ENCODE measurements around the gene RAB44. TPM values are rescaled to one million over a fixed set of nuclear protein-coding genes. Genes with fewer than 3 reads are reported as not detected.

RAB44 gene
- total RNA-seq, 1 donor from 2014 or later = 0.95 TPM

GRCh38 chr6:36712816-36713215, 15.2 kb downstream of the RAB44 start:
- TF ChIP-seq, protein P1, sequence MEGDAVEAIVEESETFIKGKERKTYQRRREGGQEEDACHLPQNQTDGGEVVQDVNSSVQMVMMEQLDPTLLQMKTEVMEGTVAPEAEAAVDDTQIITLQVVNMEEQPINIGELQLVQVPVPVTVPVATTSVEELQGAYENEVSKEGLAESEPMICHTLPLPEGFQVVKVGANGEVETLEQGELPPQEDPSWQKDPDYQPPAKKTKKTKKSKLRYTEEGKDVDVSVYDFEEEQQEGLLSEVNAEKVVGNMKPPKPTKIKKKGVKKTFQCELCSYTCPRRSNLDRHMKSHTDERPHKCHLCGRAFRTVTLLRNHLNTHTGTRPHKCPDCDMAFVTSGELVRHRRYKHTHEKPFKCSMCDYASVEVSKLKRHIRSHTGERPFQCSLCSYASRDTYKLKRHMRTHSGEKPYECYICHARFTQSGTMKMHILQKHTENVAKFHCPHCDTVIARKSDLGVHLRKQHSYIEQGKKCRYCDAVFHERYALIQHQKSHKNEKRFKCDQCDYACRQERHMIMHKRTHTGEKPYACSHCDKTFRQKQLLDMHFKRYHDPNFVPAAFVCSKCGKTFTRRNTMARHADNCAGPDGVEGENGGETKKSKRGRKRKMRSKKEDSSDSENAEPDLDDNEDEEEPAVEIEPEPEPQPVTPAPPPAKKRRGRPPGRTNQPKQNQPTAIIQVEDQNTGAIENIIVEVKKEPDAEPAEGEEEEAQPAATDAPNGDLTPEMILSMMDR (IDR thresholded peaks at IDR 0.05) = no peak
- Histone ChIP-seq H3K4me3 (no peak overlapping the region), H3K27me3 (ENCODE audit: low read depth) (no peaks in the 10 kb centered on the region), H3K36me3 (no peaks in the 10 kb centered on the region), H3K4me1 (no peaks in the 10 kb centered on the region), H3K9me3 (no peaks in the 10 kb centered on the region), H3K27ac (no peak overlapping the region)
- DNase-seq = no peak
- intact Hi-C loops (cut with DNase I) = no loop called here
- ATAC-seq = no peak

GRCh38 chr6:36713846-36714245, 16.2 kb downstream of the RAB44 start:
- Histone ChIP-seq H3K36me3 (no peaks in the 10 kb centered on the region), H3K4me1 (no peaks in the 10 kb centered on the region), H3K27ac (no peak overlapping the region), H3K9me3 (no peaks in the 10 kb centered on the region), H3K4me3 (no peak overlapping the region), H3K27me3 (ENCODE audit: low read depth) (no peaks in the 10 kb centered on the region)
- ATAC-seq (no peak), DNase-seq (no peak)
- TF ChIP-seq, protein P1 (IDR thresholded peaks at IDR 0.05) = no peak
- intact Hi-C loops (cut with DNase I) = no loop called here

DNA sequence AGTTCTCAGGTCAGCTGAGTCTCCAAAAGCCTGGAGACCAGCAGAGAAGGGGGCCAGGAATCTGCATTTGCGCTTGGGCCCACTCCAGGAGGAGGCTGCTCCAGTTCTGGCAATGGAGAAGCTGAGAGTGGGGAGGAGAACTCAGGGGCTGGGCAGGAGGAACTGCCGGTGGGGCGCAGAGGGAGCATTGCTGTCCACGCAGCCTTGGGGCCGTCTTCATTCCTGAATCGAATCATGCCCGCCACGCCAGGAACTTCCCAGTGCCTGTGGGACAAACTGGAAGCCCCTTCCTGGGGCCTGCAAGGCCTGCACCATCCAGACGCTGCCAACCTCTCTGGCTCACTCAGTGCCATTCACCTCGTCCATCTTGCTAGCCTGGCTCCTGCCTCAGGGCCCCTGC, 16.9 kb downstream of the RAB44 start:
- Histone ChIP-seq H3K27ac (no peak overlapping the region), H3K9me3 (no peaks in the 10 kb centered on the region), H3K4me3 (no peak overlapping the region), H3K36me3 (no peaks in the 10 kb centered on the region), H3K4me1 (no peaks in the 10 kb centered on the region), H3K27me3 (ENCODE audit: low read depth) (no peaks in the 10 kb centered on the region)
- DNase-seq (no peak), ATAC-seq (no peak)
- intact Hi-C loops (cut with DNase I) = no loop called here
- TF ChIP-seq, protein P1 (IDR thresholded peaks at IDR 0.05) = no peak

DNA sequence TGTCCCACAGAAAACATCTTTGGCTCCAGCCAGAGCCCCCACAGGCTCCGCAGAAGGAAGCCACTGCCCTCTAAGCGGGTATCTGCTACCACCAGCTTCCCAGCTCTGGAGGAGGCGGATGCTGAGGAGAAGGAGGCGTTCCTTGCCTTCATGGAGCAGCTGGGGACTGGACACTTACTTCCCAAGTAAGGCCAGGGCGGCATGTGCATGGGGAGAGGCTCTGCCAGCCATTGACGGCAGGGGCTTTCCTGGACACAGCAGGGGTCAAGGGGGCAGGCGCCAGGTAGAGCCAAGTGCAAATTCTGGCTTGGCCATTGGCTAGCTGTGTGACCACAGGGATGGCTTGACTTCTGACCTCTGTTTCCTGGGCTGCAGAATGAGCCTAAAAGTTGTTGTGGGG, 17.8 kb downstream of the RAB44 start:
- DNase-seq = no peak

DNA sequence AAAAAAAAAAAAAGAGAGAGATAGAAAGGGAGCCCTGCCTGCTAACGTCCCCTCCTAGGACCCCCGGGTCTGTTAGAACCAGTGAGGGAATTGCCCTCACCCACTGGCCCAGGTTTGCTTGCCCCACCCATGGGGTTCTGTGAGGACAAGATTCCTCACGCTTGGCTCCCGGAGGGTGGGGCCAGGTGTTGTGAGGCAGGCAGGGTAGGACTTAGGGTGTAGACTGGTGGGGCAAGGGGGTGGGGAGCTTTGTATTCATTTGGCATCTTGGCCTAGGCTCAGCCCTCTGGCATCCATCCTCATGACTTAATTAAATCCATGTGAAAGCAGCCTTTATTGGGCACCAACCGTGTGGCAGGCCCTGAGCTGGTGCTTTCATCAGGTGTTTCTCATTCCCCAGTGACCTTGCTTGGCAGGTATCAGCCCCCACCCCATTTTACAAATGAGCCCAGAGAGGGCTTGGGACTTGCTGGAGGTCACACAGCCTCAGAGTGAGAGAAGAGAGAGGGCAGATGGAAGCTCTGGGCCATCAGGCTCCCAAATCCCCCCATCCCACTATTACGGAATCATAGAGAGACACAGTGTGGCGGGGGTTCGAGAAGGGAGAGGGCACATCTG, 19.0 kb downstream of the RAB44 start:
- no peak for DNase-seq

More for the DNA sequence above, 17.8 kb downstream of the RAB44 start:
- TF ChIP-seq, protein P1 (IDR thresholded peaks at IDR 0.05) = no peak
- intact Hi-C loops (cut with DNase I) = no loop called here
- H3K9me3 ChIP-seq = no peaks in the 10 kb centered on the region
- no peak overlapping the region for H3K4me3 ChIP-seq
- no peak overlapping the region for H3K27ac ChIP-seq
- H3K36me3 ChIP-seq = no peaks in the 10 kb centered on the region
- no peaks in the 10 kb centered on the region for H3K4me1 ChIP-seq
- no peaks in the 10 kb centered on the region for H3K27me3 ChIP-seq (ENCODE audit: low read depth)
- no peak for ATAC-seq

More for the DNA sequence above, 19.0 kb downstream of the RAB44 start:
- no peaks in the 10 kb centered on the region for H3K27me3 ChIP-seq (ENCODE audit: low read depth)
- no peaks in the 10 kb centered on the region for H3K9me3 ChIP-seq
- H3K36me3 ChIP-seq = no peaks in the 10 kb centered on the region
- H3K4me3 ChIP-seq = no peak overlapping the region
- TF ChIP-seq, protein P1 (IDR thresholded peaks at IDR 0.05) = no peak
- intact Hi-C loops (cut with DNase I) = no loop called here
- no peaks in the 10 kb centered on the region for H3K4me1 ChIP-seq
- ATAC-seq = no peak
- no peak overlapping the region for H3K27ac ChIP-seq

All from lower lobe of right lung (tissue), 2 donors.